ENCODE data around the gene ABHD6. TPM values are rescaled to one million over a fixed set of nuclear protein-coding genes. Genes with fewer than 3 reads are reported as not detected.
"Not testable (repeated sequence)": the region's sequence is repeated elsewhere in the genome, so short reads cannot be mapped to it uniquely, and the experiment has no call there.

The ABHD6 gene
- total RNA-seq, 1 experiment from 2014 or later: 11.8 TPM

GRCh38 chr3:58215317-58216025 lies 22.1 kb upstream of the ABHD6 start:
- H2AFZ ChIP-seq (ENCODE audit: low read length): no peak overlapping the region
- no peaks in the 10 kb centered on the region for H3K9me2 ChIP-seq (replicated peaks; ENCODE audit: insufficient read depth, low read length)
- no peaks in the 10 kb centered on the region for H3K36me3 ChIP-seq (ENCODE audit: insufficient read depth, low read length)
- no peaks in the 10 kb centered on the region for H4K20me1 ChIP-seq (ENCODE audit: insufficient read depth, low read depth, low read length)
- no peak overlapping the region for H3K27ac ChIP-seq (ENCODE audit: low read length)
- no peaks in the 10 kb centered on the region for H3K9me3 ChIP-seq (ENCODE audit: low read length)
- no peak for DNase-seq
- peaks cover 5% of the 10 kb centered on the region; the same call in 1 of the 2 replicates for H3K4me1 ChIP-seq (ENCODE audit: low read length)
- H3K4me3 ChIP-seq (ENCODE audit: low read length): no peak overlapping the region
- no peak overlapping the region for H3K9ac ChIP-seq (ENCODE audit: low read length)
- H3K27me3 ChIP-seq (ENCODE audit: low read length): 0 out of 2 replicates have a peak, but pooled peaks cover 3% of the 10 kb centered on the region
- H3K79me2 ChIP-seq (ENCODE audit: low read length): no peaks in the 10 kb centered on the region
- no peak overlapping the region for H3K4me2 ChIP-seq (ENCODE audit: low read depth, low read length, poor library complexity, severe bottlenecking)

DNA sequence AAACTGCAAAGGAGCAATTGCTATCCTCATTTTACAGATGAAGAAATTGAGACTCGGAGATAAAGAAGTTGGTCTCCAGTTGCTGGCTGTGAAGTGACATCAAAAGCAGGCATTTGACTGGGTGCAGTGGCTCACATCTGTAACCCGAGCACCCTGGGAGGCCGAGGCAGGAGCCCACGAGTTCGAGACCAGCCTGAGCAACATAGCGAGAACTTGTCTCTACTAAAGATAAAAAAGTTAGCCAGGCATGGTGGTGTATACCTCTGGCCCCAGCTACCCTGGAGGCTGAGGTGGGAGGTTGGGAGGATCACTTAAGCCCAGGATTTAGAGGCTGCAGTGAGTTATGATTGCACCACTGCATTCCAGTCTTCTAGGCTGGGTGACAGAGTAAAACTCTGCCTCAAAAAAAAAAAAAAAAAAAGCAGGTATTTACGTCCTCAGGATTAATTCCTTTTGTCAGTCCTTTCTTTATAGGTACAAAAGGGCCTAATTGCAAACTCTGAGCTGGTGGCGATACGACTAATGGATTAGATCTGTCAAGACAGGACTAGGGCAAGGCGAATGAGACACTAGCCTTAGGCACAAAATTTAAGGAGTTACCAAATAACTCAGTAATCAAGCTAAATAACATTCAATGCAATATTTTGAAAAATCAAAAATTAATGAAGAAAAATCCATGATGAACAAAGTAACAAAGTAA lies 20.9 kb upstream of the ABHD6 start:
- H3K4me1 ChIP-seq (ENCODE audit: low read length): peaks cover 5% of the 10 kb centered on the region; the same call in 1 of the 2 replicates
- H3K4me2 ChIP-seq (ENCODE audit: low read depth, low read length, poor library complexity, severe bottlenecking): no peak overlapping the region
- H3K4me3 ChIP-seq (ENCODE audit: low read length): no peak overlapping the region
- no peak overlapping the region for H3K27ac ChIP-seq (ENCODE audit: low read length)
- H3K79me2 ChIP-seq (ENCODE audit: low read length): no peaks in the 10 kb centered on the region
- no peaks in the 10 kb centered on the region for H3K36me3 ChIP-seq (ENCODE audit: insufficient read depth, low read length)
- H2AFZ ChIP-seq (ENCODE audit: low read length): no peak overlapping the region
- DNase-seq: no peak
- H3K9ac ChIP-seq (ENCODE audit: low read length): no peak overlapping the region
- no peaks in the 10 kb centered on the region for H4K20me1 ChIP-seq (ENCODE audit: insufficient read depth, low read depth, low read length)
- H3K9me2 ChIP-seq (replicated peaks; ENCODE audit: insufficient read depth, low read length): no peaks in the 10 kb centered on the region
- 0 out of 2 replicates have a peak, but pooled peaks cover 3% of the 10 kb centered on the region for H3K27me3 ChIP-seq (ENCODE audit: low read length)
- H3K9me3 ChIP-seq (ENCODE audit: low read length): no peaks in the 10 kb centered on the region

- Histone ChIP-seq H3K79me2 (ENCODE audit: low read length) (no peaks in the 10 kb centered on the region), H3K4me2 (ENCODE audit: low read depth, low read length, poor library complexity, severe bottlenecking) (peak overlapping the region; percentile 38), H2AFZ (ENCODE audit: low read length) (no peak overlapping the region), H3K9me3 (ENCODE audit: low read length) (no peaks in the 10 kb centered on the region), H3K27ac (ENCODE audit: low read length) (no peak overlapping the region), H3K36me3 (ENCODE audit: insufficient read depth, low read length) (no peaks in the 10 kb centered on the region), H3K9me2 (replicated peaks; ENCODE audit: insufficient read depth, low read length) (no peaks in the 10 kb centered on the region), H3K4me1 (ENCODE audit: low read length) (peaks cover 5% of the 10 kb centered on the region; the same call in 1 of the 2 replicates), H4K20me1 (ENCODE audit: insufficient read depth, low read depth, low read length) (no peaks in the 10 kb centered on the region), H3K9ac (ENCODE audit: low read length) (no peak overlapping the region), H3K4me3 (ENCODE audit: low read length) (no peak overlapping the region; the same call in 1 of the 2 replicates), H3K27me3 (ENCODE audit: low read length) (0 out of 2 replicates have a peak, but pooled peaks cover 3% of the 10 kb centered on the region)
- peak; percentile 87 for DNase-seq
Observed at GRCh38 chr3:58217209-58217811, 20.3 kb upstream of the ABHD6 start.

DNA sequence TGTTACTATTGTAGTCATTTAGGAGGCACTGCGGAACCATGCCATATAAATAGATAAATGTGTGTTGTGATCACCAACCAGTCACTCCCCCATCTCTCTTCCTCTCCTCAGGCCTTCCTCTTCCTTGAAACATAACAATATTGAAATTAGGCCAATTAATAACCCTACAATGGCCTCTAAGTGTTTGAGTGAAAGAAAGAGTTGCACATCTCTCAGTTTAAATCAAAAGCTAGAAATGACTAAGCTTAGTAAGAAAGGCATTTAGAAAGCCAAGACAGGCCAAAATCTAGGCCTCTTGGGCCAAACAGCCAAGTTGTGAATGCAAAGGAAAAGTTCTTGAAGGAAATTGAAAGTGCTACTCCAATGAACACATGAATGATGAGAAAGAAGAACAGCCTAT lies 18.7 kb upstream of the ABHD6 start:
- no peak for DNase-seq
- no peak overlapping the region for H3K4me2 ChIP-seq (ENCODE audit: low read depth, low read length, poor library complexity, severe bottlenecking)
- no peaks in the 10 kb centered on the region for H3K9me3 ChIP-seq (ENCODE audit: low read length)
- no peaks in the 10 kb centered on the region for H4K20me1 ChIP-seq (ENCODE audit: insufficient read depth, low read depth, low read length)
- H3K79me2 ChIP-seq (ENCODE audit: low read length): no peaks in the 10 kb centered on the region
- H3K27me3 ChIP-seq (ENCODE audit: low read length): 0 out of 2 replicates have a peak, but pooled peaks cover 2% of the 10 kb centered on the region
- no peak overlapping the region for H3K4me3 ChIP-seq (ENCODE audit: low read length)
- H3K27ac ChIP-seq (ENCODE audit: low read length): no peak overlapping the region
- H3K4me1 ChIP-seq (ENCODE audit: low read length): peaks cover 5% of the 10 kb centered on the region; the same call in 1 of the 2 replicates
- H2AFZ ChIP-seq (ENCODE audit: low read length): no peak overlapping the region
- no peak overlapping the region for H3K9ac ChIP-seq (ENCODE audit: low read length)
- H3K9me2 ChIP-seq (replicated peaks; ENCODE audit: insufficient read depth, low read length): no peaks in the 10 kb centered on the region
- no peaks in the 10 kb centered on the region for H3K36me3 ChIP-seq (ENCODE audit: insufficient read depth, low read length)

DNA sequence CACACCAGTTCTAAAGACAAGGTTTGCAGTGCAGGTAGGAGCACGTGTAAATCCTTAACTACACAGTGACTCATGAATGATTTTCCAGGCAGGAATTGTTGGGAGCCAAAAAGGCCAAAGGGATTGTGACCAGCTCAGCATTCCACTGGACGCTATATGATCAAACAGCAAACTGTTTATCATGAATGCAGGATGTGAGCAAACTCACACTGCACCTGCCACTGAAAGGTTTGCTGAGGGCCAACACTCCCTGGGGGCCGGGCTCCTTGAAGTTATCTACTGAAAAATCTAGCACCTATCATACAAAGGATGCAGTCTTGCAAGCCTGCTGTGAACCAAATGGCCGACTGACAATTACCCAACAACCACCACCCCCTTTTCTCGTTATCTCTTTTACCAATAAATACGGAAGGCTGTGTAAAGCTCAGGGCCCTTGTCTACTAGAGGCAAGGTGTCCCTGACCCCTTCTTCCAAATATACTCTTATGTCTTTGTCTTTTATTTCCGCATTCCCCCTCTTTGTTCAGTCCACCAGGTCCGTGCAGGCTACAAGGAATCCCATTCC lies 15.3 kb upstream of the ABHD6 start:
- Histone ChIP-seq H3K9me2 (replicated peaks; ENCODE audit: insufficient read depth, low read length) (no peaks in the 10 kb centered on the region), H4K20me1 (ENCODE audit: insufficient read depth, low read depth, low read length) (no peaks in the 10 kb centered on the region), H2AFZ (ENCODE audit: low read length) (no peak overlapping the region), H3K4me2 (ENCODE audit: low read depth, low read length, poor library complexity, severe bottlenecking) (no peak overlapping the region), H3K4me1 (ENCODE audit: low read length) (peaks cover 3% of the 10 kb centered on the region; the same call in 1 of the 2 replicates), H3K9me3 (ENCODE audit: low read length) (no peaks in the 10 kb centered on the region), H3K36me3 (ENCODE audit: insufficient read depth, low read length) (no peaks in the 10 kb centered on the region), H3K4me3 (ENCODE audit: low read length) (no peak overlapping the region), H3K27ac (ENCODE audit: low read length) (no peak overlapping the region), H3K9ac (ENCODE audit: low read length) (no peak overlapping the region), H3K27me3 (ENCODE audit: low read length) (no peaks in the 10 kb centered on the region), H3K79me2 (ENCODE audit: low read length) (no peaks in the 10 kb centered on the region)
- DNase-seq: no peak

- H3K27me3 ChIP-seq (ENCODE audit: low read length): no peaks in the 10 kb centered on the region
Observed at GRCh38 chr3:58223855-58224254, 13.7 kb upstream of the ABHD6 start.

DNA sequence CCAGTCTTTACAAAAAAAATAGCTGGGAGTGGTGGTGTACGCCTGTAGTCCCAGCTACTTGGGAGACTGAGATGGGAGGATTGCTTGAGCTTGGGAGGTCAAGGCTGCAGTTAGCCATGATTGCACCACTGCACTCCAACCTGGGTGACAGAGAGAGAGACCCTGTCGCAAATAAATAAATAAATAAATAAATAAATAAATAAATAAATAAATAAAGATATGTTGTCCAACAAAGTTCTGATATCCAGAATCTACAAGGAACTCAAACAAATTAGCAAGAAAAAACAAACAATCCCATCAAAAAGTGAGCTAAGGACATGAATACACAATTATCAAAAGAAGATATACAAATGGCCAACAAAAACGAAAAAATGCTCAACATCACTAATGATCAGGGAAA lies 9.7 kb upstream of the ABHD6 start:
- H3K79me2 ChIP-seq (ENCODE audit: low read length); H3K4me3 ChIP-seq (ENCODE audit: low read length); H3K9me3 ChIP-seq (ENCODE audit: low read length); H3K36me3 ChIP-seq (ENCODE audit: insufficient read depth, low read length); H3K4me2 ChIP-seq (ENCODE audit: low read depth, low read length, poor library complexity, severe bottlenecking); H3K27me3 ChIP-seq (ENCODE audit: low read length); H3K4me1 ChIP-seq (ENCODE audit: low read length); H2AFZ ChIP-seq (ENCODE audit: low read length); H3K9me2 ChIP-seq (replicated peaks; ENCODE audit: insufficient read depth, low read length); H4K20me1 ChIP-seq (ENCODE audit: insufficient read depth, low read depth, low read length); H3K9ac ChIP-seq (ENCODE audit: low read length); H3K27ac ChIP-seq (ENCODE audit: low read length); DNase-seq: not testable (repeated sequence)

More at GRCh38 chr3:58223855-58224254, 13.7 kb upstream of the ABHD6 start:
- H3K79me2 ChIP-seq (ENCODE audit: low read length): no peaks in the 10 kb centered on the region
- H3K4me1 ChIP-seq (ENCODE audit: low read length): no peaks in the 10 kb centered on the region
- H3K9me2 ChIP-seq (replicated peaks; ENCODE audit: insufficient read depth, low read length): no peaks in the 10 kb centered on the region
- no peak for DNase-seq
- no peaks in the 10 kb centered on the region for H3K36me3 ChIP-seq (ENCODE audit: insufficient read depth, low read length)
- no peaks in the 10 kb centered on the region for H4K20me1 ChIP-seq (ENCODE audit: insufficient read depth, low read depth, low read length)
- no peak overlapping the region for H3K4me2 ChIP-seq (ENCODE audit: low read depth, low read length, poor library complexity, severe bottlenecking)
- no peak overlapping the region for H3K9ac ChIP-seq (ENCODE audit: low read length)
- no peak overlapping the region for H3K4me3 ChIP-seq (ENCODE audit: low read length)
- no peak overlapping the region for H2AFZ ChIP-seq (ENCODE audit: low read length)
- no peaks in the 10 kb centered on the region for H3K9me3 ChIP-seq (ENCODE audit: low read length)
- no peak overlapping the region for H3K27ac ChIP-seq (ENCODE audit: low read length)

Measured in Karpas-422 (cell line).